Mucosa of stomach (tissue), 1 donor: ENCODE measurements around the gene EGLN1.

Experiments
- H3K27me3 ChIP-seq: one replicate; pipeline ENCODE4 v1.7.0; 2013; ENCODE audit warnings: mild to moderate bottlenecking, low read length; ENCODE audit not compliant: control insufficient read depth, insufficient read depth
- H3K36me3 ChIP-seq: one replicate; pipeline ENCODE4 v1.7.0; 2013; ENCODE audit warnings: low read length; ENCODE audit not compliant: control insufficient read depth, insufficient read depth
- H3K4me1 ChIP-seq: one replicate; pipeline ENCODE4 v1.7.0; 2013; ENCODE audit warnings: mild to moderate bottlenecking, low read length; ENCODE audit not compliant: control insufficient read depth, insufficient read depth
- H3K4me3 ChIP-seq: one replicate; pipeline ENCODE4 v1.7.0; 2013; ENCODE audit warnings: low read length
- H3K9ac ChIP-seq: one replicate; pipeline ENCODE4 v1.7.0; 2013; ENCODE audit warnings: mild to moderate bottlenecking, low read length, moderate library complexity
- H3K9me3 ChIP-seq: one replicate; pipeline ENCODE4 v1.7.0; 2013; ENCODE audit warnings: mild to moderate bottlenecking, low read length, moderate library complexity; ENCODE audit not compliant: control insufficient read depth
- donor health status: Pancreatic carcinoma.

The EGLN1 gene

GRCh38 chr1:231387770-231388669 lies 34.1 kb downstream of the EGLN1 start:
- Histone ChIP-seq H3K27me3 (no peaks in the 10 kb centered on the region), H3K4me3 (no peak overlapping the region), H3K9me3 (no peaks in the 10 kb centered on the region), H3K9ac (no peak overlapping the region), H3K4me1 (peaks cover 15% of the 10 kb centered on the region), H3K36me3 (no peaks in the 10 kb centered on the region)

GRCh38 chr1:231386466-231386865 lies 35.6 kb downstream of the EGLN1 start:
- H3K9ac ChIP-seq, result no peak overlapping the region
- no peaks in the 10 kb centered on the region for H3K36me3 ChIP-seq
- H3K4me1 ChIP-seq, result peaks cover 9% of the 10 kb centered on the region
- no peaks in the 10 kb centered on the region for H3K27me3 ChIP-seq
- H3K4me3 ChIP-seq, result no peak overlapping the region
- H3K9me3 ChIP-seq, result no peaks in the 10 kb centered on the region

DNA sequence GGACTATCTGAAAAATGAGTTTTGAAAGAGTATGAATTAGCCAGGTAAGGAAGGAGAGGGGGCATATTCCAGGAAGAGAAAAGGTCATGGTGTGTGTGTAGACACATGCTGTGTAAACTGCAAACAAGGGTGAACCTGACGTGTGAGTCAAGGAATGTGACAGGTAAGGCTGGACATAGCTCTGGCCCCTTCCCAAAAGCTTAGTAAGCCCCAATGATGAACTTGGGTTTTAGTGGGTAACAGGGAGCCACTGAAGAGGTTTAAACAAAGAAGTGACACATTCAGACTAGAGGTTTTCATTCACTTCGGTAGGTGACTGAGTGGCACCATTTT lies 36.7 kb downstream of the EGLN1 start:
- H3K27me3 ChIP-seq, result no peaks in the 10 kb centered on the region
- no peak overlapping the region for H3K9ac ChIP-seq
- H3K9me3 ChIP-seq, result no peaks in the 10 kb centered on the region
- no peaks in the 10 kb centered on the region for H3K36me3 ChIP-seq
- H3K4me3 ChIP-seq, result no peak overlapping the region
- H3K4me1 ChIP-seq, result peaks cover 9% of the 10 kb centered on the region

GRCh38 chr1:231384696-231385415 lies 37.2 kb downstream of the EGLN1 start:
- no peak overlapping the region for H3K4me3 ChIP-seq
- no peaks in the 10 kb centered on the region for H3K36me3 ChIP-seq
- no peak overlapping the region for H3K9ac ChIP-seq
- no peaks in the 10 kb centered on the region for H3K9me3 ChIP-seq
- no peaks in the 10 kb centered on the region for H3K27me3 ChIP-seq
- peaks cover 9% of the 10 kb centered on the region for H3K4me1 ChIP-seq

DNA sequence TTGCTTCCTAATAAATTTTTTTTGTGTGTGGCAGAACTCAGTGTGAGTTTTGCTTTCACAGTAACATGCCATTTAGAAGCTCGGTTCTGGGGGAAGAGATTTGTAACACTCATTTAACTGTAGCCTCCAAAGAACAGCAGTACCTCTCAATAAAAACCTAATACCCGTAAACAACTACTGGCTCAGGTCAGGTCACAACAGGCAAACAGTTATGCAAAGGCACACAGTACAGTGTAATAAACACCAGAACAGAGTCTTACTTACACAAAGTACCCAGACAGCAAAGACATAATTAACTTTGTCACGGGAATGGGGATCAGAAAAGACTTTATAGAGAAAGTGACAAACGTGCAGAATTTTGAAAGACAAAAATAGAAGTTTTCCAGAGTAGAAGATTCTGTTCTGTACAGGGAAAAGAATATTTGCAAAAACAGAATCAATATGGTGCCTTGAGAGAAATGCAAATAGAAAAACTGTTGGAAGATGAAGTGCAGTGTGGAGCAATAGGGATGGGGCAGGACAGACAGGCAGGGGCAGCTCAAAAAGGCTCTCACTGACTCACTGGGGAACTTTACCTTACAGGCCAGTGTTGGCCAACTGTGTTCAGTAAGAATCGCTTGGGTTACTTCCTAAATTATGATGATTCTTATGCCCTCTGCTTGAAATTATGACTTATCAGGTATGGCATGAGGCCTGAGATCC lies 38.8 kb downstream of the EGLN1 start:
- Histone ChIP-seq H3K27me3 (no peaks in the 10 kb centered on the region), H3K36me3 (no peaks in the 10 kb centered on the region), H3K4me1 (peaks cover 9% of the 10 kb centered on the region), H3K9ac (no peak overlapping the region), H3K4me3 (no peak overlapping the region), H3K9me3 (no peaks in the 10 kb centered on the region)

DNA sequence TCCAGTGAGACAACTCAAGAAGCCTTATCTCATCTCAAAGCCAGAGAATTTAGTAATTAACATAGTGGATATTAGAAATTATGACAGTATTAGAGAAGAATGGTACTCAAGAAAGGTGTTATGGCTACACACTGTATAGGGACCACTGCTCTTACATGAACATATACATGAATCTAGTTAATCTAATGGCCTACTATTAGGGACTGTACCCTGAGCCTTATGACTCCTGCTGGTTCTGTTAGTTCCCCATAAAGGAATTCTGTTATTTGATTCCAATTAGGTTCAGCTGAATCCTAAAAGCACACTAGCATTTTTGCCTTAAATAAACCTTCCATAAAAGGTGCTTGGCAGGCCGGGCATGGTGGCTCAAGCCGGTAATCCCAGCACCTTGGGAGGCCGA lies 39.7 kb downstream of the EGLN1 start:
- Histone ChIP-seq H3K4me1 (peaks cover 9% of the 10 kb centered on the region), H3K9ac (no peak overlapping the region)

GRCh38 chr1:231381729-231382128 lies 40.4 kb downstream of the EGLN1 start:
- H3K9ac ChIP-seq, result no peak overlapping the region
- H3K4me1 ChIP-seq, result peaks cover 9% of the 10 kb centered on the region
- no peak overlapping the region for H3K4me3 ChIP-seq
- no peaks in the 10 kb centered on the region for H3K9me3 ChIP-seq
- H3K36me3 ChIP-seq, result no peaks in the 10 kb centered on the region
- H3K27me3 ChIP-seq, result no peaks in the 10 kb centered on the region

More for the DNA sequence above, 39.7 kb downstream of the EGLN1 start:
- Histone ChIP-seq H3K9me3 (no peaks in the 10 kb centered on the region), H3K36me3 (no peaks in the 10 kb centered on the region), H3K27me3 (no peaks in the 10 kb centered on the region), H3K4me3 (no peak overlapping the region)

DNA sequence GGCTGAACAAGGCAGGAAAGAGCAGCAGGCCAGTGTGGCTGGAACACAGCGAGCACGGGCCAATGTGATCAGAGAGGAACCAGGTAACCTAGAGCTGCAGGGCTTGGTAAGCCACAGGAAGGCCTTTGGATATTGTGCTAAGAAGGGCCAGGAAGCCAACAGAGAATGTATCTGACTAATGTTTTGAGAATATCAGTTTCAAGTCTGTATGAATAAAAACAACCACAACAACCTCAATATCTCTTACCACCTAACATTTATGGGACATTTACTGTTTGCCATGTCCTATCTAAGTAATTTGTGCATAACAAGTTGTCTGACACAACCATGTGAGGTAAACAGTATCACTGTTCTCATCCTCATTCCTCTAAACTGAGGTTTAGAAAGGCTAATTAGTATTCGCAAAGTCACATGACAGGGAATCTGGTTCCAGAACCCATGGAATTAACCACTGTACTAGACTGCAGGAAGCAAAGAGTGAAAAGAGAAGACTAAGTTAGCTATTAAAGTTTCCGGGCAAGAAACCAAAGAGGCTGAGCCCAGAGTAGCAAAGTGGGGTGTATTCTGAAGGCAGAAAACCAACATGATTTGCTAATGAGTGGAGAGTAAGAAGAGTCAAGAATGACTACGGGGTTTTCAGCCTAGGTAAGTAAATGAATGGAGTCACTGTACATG lies 45.1 kb downstream of the EGLN1 start:
- Histone ChIP-seq H3K4me3 (no peak overlapping the region), H3K9ac (no peak overlapping the region), H3K4me1 (no peaks in the 10 kb centered on the region), H3K36me3 (no peaks in the 10 kb centered on the region), H3K27me3 (no peaks in the 10 kb centered on the region), H3K9me3 (no peaks in the 10 kb centered on the region)

- H3K9ac ChIP-seq, result no peak overlapping the region
- no peaks in the 10 kb centered on the region for H3K36me3 ChIP-seq
- no peaks in the 10 kb centered on the region for H3K4me1 ChIP-seq
- H3K27me3 ChIP-seq, result no peaks in the 10 kb centered on the region
- no peak overlapping the region for H3K4me3 ChIP-seq
- no peaks in the 10 kb centered on the region for H3K9me3 ChIP-seq
These were observed 46.0 kb downstream of the EGLN1 start for GRCh38 chr1:231376101-231376500.

DNA sequence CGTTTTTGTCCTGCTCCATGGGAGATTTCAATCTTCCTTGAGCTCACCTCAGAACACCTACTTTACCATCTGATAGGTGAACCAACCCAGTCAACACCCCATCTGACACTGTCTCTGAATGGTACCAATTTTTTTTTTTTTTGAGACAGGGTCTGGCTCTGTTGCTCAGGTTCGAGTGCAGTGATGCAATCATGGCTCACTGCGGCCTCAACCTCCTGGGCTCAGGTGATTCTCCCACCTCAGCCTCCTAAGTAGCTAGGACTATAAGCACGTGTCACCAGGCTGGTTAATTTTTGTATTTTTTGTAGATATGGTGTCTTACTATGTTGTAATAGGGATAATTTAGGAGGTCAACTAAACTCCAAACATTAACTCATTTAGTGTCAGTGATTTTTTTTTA lies 47.7 kb downstream of the EGLN1 start:
- H3K9ac ChIP-seq, result no peak overlapping the region
- no peaks in the 10 kb centered on the region for H3K27me3 ChIP-seq
- H3K4me1 ChIP-seq, result no peaks in the 10 kb centered on the region
- no peaks in the 10 kb centered on the region for H3K36me3 ChIP-seq
- H3K4me3 ChIP-seq, result no peak overlapping the region
- H3K9me3 ChIP-seq, result no peaks in the 10 kb centered on the region

DNA sequence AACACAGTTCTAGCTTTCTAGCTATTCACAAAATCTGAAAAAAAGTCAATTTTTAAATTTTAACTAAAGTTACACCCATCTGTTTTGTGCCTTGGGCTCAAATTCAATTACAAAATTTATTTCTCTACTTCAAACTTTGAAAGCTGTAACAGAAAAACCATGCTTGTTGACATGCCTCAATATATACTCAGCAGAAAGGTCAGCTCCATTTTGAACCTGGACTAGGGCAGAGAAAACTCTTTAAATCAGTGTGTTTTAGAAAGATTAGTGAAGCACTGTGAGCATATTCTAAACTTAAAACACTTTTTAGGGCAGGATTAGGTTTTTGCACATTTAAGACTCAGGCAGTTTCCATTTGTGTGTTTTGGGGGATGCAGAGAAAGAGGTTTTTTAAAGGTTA lies 49.6 kb downstream of the EGLN1 start:
- no peaks in the 10 kb centered on the region for H3K27me3 ChIP-seq
- H3K9ac ChIP-seq, result no peak overlapping the region
- no peaks in the 10 kb centered on the region for H3K36me3 ChIP-seq
- no peaks in the 10 kb centered on the region for H3K4me1 ChIP-seq
- H3K9me3 ChIP-seq, result no peaks in the 10 kb centered on the region
- no peak overlapping the region for H3K4me3 ChIP-seq
